Measurements from ENCODE around the gene ZNF487.

Gene ZNF487

GRCh38 chr10:43393606-43394360 is 43.1 kb upstream of the ZNF487 start:
- no peak for TF ChIP-seq CTCF (IDR thresholded peaks at IDR 0.05; ENCODE audit: low read depth, low read length)
- no peak for DNase-seq (ENCODE audit: extremely low read depth, low read depth)

- TF ChIP-seq CTCF (IDR thresholded peaks at IDR 0.05; ENCODE audit: low read depth, low read length): no peak
- no peak for DNase-seq (ENCODE audit: extremely low read depth, low read depth)
Measured at GRCh38 chr10:43394868-43395267, 42.0 kb upstream of the ZNF487 start.

GRCh38 chr10:43395571-43396060 is 41.3 kb upstream of the ZNF487 start:
- DNase-seq (ENCODE audit: extremely low read depth, low read depth): no peak
- TF ChIP-seq CTCF (IDR thresholded peaks at IDR 0.05; ENCODE audit: low read depth, low read length): no peak

- TF ChIP-seq CTCF (IDR thresholded peaks at IDR 0.05; ENCODE audit: low read depth, low read length): no peak
- no peak for DNase-seq (ENCODE audit: extremely low read depth, low read depth)
Measured at GRCh38 chr10:43396061-43396927, 40.6 kb upstream of the ZNF487 start.

DNA sequence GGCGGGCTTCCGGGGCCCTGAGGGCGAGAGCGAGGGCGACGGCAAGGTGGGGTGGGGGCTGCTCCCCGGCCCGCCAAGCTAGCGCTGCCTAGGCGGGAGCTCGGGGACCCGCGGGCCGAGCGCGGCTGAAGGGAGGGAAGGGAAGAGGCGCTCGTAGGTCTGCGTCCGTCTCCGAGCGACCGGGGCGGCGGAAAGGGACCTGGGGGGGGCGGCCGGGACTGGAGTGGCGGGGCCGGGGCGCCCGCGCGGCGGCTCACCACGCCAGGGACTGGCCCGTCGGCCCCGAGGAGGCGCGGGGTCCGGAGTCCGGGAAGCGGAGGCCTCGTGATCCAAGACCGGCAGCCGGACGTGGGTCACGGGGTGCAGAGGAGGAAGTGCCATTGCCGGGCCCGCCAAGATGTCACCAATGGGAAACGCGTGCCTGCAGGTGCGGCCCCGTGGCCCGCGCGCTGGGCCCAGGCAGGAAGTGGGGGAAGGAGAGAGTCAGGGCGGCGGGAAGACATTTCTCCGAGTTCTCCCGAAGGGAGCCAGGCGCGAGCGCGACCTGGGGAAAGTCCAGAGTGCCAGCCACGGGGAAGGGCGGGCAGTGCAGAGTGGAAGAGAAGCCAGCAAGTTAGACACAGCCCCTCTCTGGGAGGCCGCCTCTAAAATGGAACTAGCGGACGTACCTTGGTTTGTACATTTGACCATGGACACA is 39.8 kb upstream of the ZNF487 start:
- TF ChIP-seq CTCF (IDR thresholded peaks at IDR 0.05; ENCODE audit: low read depth, low read length): no peak
- no peak for DNase-seq (ENCODE audit: extremely low read depth, low read depth)

DNA sequence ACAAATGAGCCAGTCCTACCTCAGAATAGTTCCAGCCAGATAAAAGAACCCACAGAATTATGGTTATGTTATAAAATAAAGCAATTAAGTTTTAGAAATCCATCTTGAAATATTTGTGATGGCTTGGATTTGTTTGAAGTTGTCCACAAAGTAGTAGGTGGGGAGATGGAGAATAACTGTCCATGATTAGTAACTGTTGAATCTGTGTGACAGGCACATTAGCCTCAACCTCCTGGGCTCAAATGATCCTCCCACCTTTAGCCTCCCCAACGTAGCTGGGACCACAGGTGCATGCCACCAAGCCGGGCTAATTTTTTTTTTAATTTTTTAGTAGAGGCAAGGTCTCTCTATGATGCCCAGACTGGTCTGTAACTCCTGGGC is 38.0 kb upstream of the ZNF487 start:
- DNase-seq (ENCODE audit: extremely low read depth, low read depth): no peak

More for the DNA sequence above, 38.0 kb upstream of the ZNF487 start:
- no peak for TF ChIP-seq CTCF (IDR thresholded peaks at IDR 0.05; ENCODE audit: low read depth, low read length)
